ENCODE results near the gene LSS. TPM values are rescaled to one million over a fixed set of nuclear protein-coding genes. Genes with fewer than 3 reads are reported as not detected.

LSS gene
- total RNA-seq, 4 donors from 2014 or later, result 53.2 to 75.2 (median 62.3) TPM

GRCh38 chr21:46151989-46152926 lies 76.3 kb downstream of the LSS start:
- Histone ChIP-seq H3K36me3 (no peaks in the 10 kb centered on the region), H3K27ac (no peak overlapping the region), H3K4me1 (peaks cover 8 to 11% (median 11%) of the 10 kb centered on the region in 4 donors), H3K27me3 (no peaks in the 10 kb centered on the region), H3K4me3 (no peak overlapping the region), H3K9me3 (no peaks in the 10 kb centered on the region)
- no peak for DNase-seq
- 75 to 78% methylated on average over 4 to 43 of the region's 45 CpGs for WGBS, 2 donors (ENCODE audit: low coverage in 1 of 2)
- intact Hi-C loops (cut with DNase I; ENCODE audit: low total_unique reads) (no loop called here), in situ Hi-C loops (cut with MboI; ENCODE audit: low pct_ligation_motif_present in 1 of 4, low pct_unique_long_range_greater_than_20kb in 1 of 4, low sequenced_read_pairs in 3 of 4) (no loop called here)
- TF ChIP-seq POLR2AphosphoS5 (IDR thresholded peaks at IDR 0.05) (no peak), EP300 (IDR thresholded peaks at IDR 0.05; ENCODE audit: low read depth) (no peak), POLR2A (IDR thresholded peaks at IDR 0.05) (no peak), CTCF (IDR thresholded peaks at IDR 0.05) (no peak)

- H3K36me3 ChIP-seq, result no peaks in the 10 kb centered on the region
- intact Hi-C loops (cut with DNase I; ENCODE audit: low total_unique reads) (no loop called here), in situ Hi-C loops (cut with MboI; ENCODE audit: low pct_ligation_motif_present in 1 of 4, low pct_unique_long_range_greater_than_20kb in 1 of 4, low sequenced_read_pairs in 3 of 4) (no loop called here)
- TF ChIP-seq POLR2AphosphoS5 (IDR thresholded peaks at IDR 0.05) (no peak), CTCF (IDR thresholded peaks at IDR 0.05) (no peak), POLR2A (IDR thresholded peaks at IDR 0.05) (no peak), EP300 (IDR thresholded peaks at IDR 0.05; ENCODE audit: low read depth) (no peak)
- no peak overlapping the region for H3K4me3 ChIP-seq
- 80 to 84% methylated on average over 1 to 36 of the region's 47 CpGs for WGBS, 2 donors (ENCODE audit: low coverage in 1 of 2)
- peaks cover 8 to 11% (median 11%) of the 10 kb centered on the region in 4 donors for H3K4me1 ChIP-seq
- no peaks in the 10 kb centered on the region for H3K9me3 ChIP-seq
- DNase-seq, result peak; percentile 5
- no peaks in the 10 kb centered on the region for H3K27me3 ChIP-seq
- no peak overlapping the region for H3K27ac ChIP-seq
These were observed 77.1 kb downstream of the LSS start for GRCh38 chr21:46151261-46151988.

GRCh38 chr21:46150491-46151121 lies 78.0 kb downstream of the LSS start:
- TF ChIP-seq EP300 (IDR thresholded peaks at IDR 0.05; ENCODE audit: low read depth), result no peak
- TF ChIP-seq POLR2A (IDR thresholded peaks at IDR 0.05), result no peak
- TF ChIP-seq CTCF (IDR thresholded peaks at IDR 0.05), result no peak
- TF ChIP-seq POLR2AphosphoS5 (IDR thresholded peaks at IDR 0.05), result no peak
- Histone ChIP-seq H3K4me1 (peaks cover 8 to 11% (median 11%) of the 10 kb centered on the region in 4 donors), H3K4me3 (no peak overlapping the region), H3K27ac (no peak overlapping the region), H3K36me3 (no peaks in the 10 kb centered on the region), H3K9me3 (no peaks in the 10 kb centered on the region), H3K27me3 (no peaks in the 10 kb centered on the region)
- peak; percentile 6 for DNase-seq
- intact Hi-C loops (cut with DNase I; ENCODE audit: low total_unique reads), result no loop called here
- 86% methylated on average over 24 of the region's 24 CpGs; no CpG with 5 or more reads in 1 of the 2 donors for WGBS, 2 donors (ENCODE audit: low coverage in 1 of 2)
- in situ Hi-C loops (cut with MboI; ENCODE audit: low pct_ligation_motif_present in 1 of 4, low pct_unique_long_range_greater_than_20kb in 1 of 4, low sequenced_read_pairs in 3 of 4), result no loop called here

GRCh38 chr21:46150073-46150472 lies 78.5 kb downstream of the LSS start:
- no peaks in the 10 kb centered on the region for H3K27me3 ChIP-seq
- no peak overlapping the region for H3K27ac ChIP-seq
- DNase-seq, result peak; percentile 4
- in situ Hi-C loops (cut with MboI; ENCODE audit: low pct_ligation_motif_present in 1 of 4, low pct_unique_long_range_greater_than_20kb in 1 of 4, low sequenced_read_pairs in 3 of 4) (no loop called here), intact Hi-C loops (cut with DNase I; ENCODE audit: low total_unique reads) (no loop called here)
- no peak for TF ChIP-seq POLR2AphosphoS5 (IDR thresholded peaks at IDR 0.05)
- TF ChIP-seq EP300 (IDR thresholded peaks at IDR 0.05; ENCODE audit: low read depth), result no peak
- TF ChIP-seq POLR2A (IDR thresholded peaks at IDR 0.05), result no peak
- no peak for TF ChIP-seq CTCF (IDR thresholded peaks at IDR 0.05)
- no peaks in the 10 kb centered on the region for H3K9me3 ChIP-seq
- no peaks in the 10 kb centered on the region for H3K36me3 ChIP-seq
- H3K4me3 ChIP-seq, result no peak overlapping the region
- H3K4me1 ChIP-seq, result peaks cover 8 to 11% (median 11%) of the 10 kb centered on the region in 4 donors
- 75% methylated on average over 8 of the region's 19 CpGs; no CpG with 5 or more reads in 1 of the 2 donors for WGBS, 2 donors (ENCODE audit: low coverage in 1 of 2)

All from transverse colon (tissue), 4 donors.